ENCODE data around the gene ZNF101. TPM values are rescaled to one million over a fixed set of nuclear protein-coding genes. Genes with fewer than 3 reads are reported as not detected.

Gene ZNF101
- total and polyA plus RNA-seq, 4 donors: 7.4 to 12.4 (median 10.4) TPM

DNA sequence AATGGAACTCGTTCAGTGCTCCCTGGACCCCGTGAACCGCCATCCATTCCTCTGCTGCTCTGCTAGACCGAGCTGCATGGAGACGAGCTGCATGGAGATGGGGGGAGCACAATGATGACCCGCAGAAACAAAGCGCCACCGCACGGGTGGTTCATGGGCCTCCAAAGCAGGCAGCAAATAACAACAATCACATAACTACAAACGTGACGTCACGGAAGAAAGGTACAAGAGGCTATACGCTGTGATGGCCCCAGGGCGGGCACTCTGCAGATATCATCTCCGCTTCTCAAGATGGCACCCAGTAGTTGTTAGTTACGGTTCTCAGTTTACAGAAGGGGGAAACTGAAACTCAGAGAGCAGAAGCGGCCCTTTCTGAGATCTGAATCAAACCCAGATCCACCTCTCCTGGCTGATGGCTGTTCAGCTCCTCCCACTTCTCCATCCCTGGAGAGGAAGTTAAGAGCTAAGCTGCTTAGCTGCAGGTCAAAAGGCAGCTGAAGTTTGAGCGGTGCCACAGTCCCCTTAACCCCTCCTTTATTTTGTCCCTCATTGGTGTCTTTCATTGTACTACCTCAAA is 6.9 kb upstream of the ZNF101 start:
- no peak for DNase-seq
- Histone ChIP-seq H3K36me3 (ENCODE audit: control insufficient read depth in 4 of 4, insufficient read depth in 4 of 4, low read length in 4 of 4) (peaks cover 11 to 32% (median 22%) of the 10 kb centered on the region in 4 donors), H3K9ac (ENCODE audit: insufficient read depth in 1 of 2, low read length in 2 of 2) (no peak overlapping the region), H3K27me3 (ENCODE audit: control insufficient read depth in 3 of 3, insufficient read depth in 3 of 3, low read length in 2 of 3) (no peaks in the 10 kb centered on the region), H3K4me1 (ENCODE audit: control insufficient read depth in 5 of 5, insufficient read depth in 5 of 5, low read length in 5 of 5) (peaks cover 0 to 13% (median 10%) of the 10 kb centered on the region in 5 donors), H3K27ac (ENCODE audit: low read depth in 1 of 2, low read length in 1 of 2) (no peak overlapping the region), H3K9me3 (ENCODE audit: control insufficient read depth in 4 of 4, insufficient read depth in 3 of 4, low read length in 3 of 4) (no peaks in the 10 kb centered on the region), H3K4me3 (no peak overlapping the region)
- WGBS, 2 donors: 74 to 79% methylated on average over 18 of the region's 18 CpGs
- TF ChIP-seq, protein P1, sequence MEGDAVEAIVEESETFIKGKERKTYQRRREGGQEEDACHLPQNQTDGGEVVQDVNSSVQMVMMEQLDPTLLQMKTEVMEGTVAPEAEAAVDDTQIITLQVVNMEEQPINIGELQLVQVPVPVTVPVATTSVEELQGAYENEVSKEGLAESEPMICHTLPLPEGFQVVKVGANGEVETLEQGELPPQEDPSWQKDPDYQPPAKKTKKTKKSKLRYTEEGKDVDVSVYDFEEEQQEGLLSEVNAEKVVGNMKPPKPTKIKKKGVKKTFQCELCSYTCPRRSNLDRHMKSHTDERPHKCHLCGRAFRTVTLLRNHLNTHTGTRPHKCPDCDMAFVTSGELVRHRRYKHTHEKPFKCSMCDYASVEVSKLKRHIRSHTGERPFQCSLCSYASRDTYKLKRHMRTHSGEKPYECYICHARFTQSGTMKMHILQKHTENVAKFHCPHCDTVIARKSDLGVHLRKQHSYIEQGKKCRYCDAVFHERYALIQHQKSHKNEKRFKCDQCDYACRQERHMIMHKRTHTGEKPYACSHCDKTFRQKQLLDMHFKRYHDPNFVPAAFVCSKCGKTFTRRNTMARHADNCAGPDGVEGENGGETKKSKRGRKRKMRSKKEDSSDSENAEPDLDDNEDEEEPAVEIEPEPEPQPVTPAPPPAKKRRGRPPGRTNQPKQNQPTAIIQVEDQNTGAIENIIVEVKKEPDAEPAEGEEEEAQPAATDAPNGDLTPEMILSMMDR (IDR thresholded peaks at IDR 0.05; ENCODE audit: control extremely low read depth, extremely low read depth): no peak
- ATAC-seq (ENCODE audit: insufficient read depth, low FRiP score): no peak

DNA sequence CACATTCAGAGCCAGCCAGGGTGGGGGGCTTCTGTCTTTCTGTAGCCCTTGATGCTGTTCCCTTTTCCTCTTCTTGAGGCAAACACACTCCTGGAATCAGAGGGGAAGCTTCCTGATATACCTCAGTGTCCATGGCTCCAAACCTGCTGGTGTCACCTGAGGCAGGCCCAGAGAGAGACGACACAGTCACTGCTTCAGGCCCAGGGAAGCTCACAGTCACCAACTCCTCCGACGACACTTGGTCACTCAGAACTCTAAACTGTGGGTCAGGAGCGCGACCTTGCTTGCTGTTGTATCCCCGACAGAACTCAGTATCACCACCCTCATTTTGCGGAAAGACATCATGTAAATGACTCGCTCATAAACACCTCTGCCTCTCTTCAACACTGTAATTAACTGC is 6.3 kb upstream of the ZNF101 start:
- Histone ChIP-seq H3K27me3 (ENCODE audit: control insufficient read depth in 3 of 3, insufficient read depth in 3 of 3, low read length in 2 of 3) (no peaks in the 10 kb centered on the region), H3K27ac (ENCODE audit: low read depth in 1 of 2, low read length in 1 of 2) (peak overlapping the region in 1 of 2 donors; percentile 12), H3K9me3 (ENCODE audit: control insufficient read depth in 4 of 4, insufficient read depth in 3 of 4, low read length in 3 of 4) (no peaks in the 10 kb centered on the region), H3K9ac (ENCODE audit: insufficient read depth in 1 of 2, low read length in 2 of 2) (peak overlapping the region; percentile 50 to 75), H3K4me3 (no peak overlapping the region), H3K4me1 (ENCODE audit: control insufficient read depth in 5 of 5, insufficient read depth in 5 of 5, low read length in 5 of 5) (peaks cover 0 to 13% (median 10%) of the 10 kb centered on the region in 5 donors), H3K36me3 (ENCODE audit: control insufficient read depth in 4 of 4, insufficient read depth in 4 of 4, low read length in 4 of 4) (peaks cover 11 to 27% (median 20%) of the 10 kb centered on the region in 4 donors)
- ATAC-seq (ENCODE audit: insufficient read depth, low FRiP score): no peak
- 79 to 85% methylated on average over 8 of the region's 8 CpGs for WGBS, 2 donors
- DNase-seq: no peak
- TF ChIP-seq, protein P1 (IDR thresholded peaks at IDR 0.05; ENCODE audit: control extremely low read depth, extremely low read depth): no peak

DNA sequence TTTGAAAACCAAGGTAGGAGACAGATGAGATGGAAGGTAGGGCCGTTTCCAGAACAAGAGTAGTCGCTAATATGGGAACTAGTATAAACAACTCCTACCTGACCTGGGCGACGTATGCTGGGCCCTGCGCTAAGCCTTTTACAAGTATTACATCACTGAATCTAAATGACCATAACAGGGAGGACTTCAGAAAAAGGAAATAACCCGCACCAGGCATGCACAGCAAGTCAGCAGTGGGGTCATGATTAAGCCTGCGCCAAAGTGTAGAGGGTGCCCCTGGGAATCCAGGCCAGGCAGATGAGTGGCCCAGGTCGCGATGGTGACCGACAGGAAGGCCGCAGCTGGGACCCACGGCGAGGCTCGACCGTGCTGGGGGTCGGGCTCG is 5.8 kb upstream of the ZNF101 start:
- no peak for ATAC-seq (ENCODE audit: insufficient read depth, low FRiP score)

More for the DNA sequence above, 5.8 kb upstream of the ZNF101 start:
- DNase-seq: peak in 1 of 3 donors; percentile 10
- Histone ChIP-seq H3K4me3 (peak overlapping the region; percentile 100), H3K9me3 (ENCODE audit: control insufficient read depth in 4 of 4, insufficient read depth in 3 of 4, low read length in 3 of 4) (no peaks in the 10 kb centered on the region), H3K9ac (ENCODE audit: insufficient read depth in 1 of 2, low read length in 2 of 2) (peak overlapping the region; percentile 50 to 75), H3K27me3 (ENCODE audit: control insufficient read depth in 3 of 3, insufficient read depth in 3 of 3, low read length in 2 of 3) (no peaks in the 10 kb centered on the region), H3K27ac (ENCODE audit: low read depth in 1 of 2, low read length in 1 of 2) (peak overlapping the region; percentile 86 to 99), H3K36me3 (ENCODE audit: control insufficient read depth in 4 of 4, insufficient read depth in 4 of 4, low read length in 4 of 4) (peaks cover 11 to 24% (median 20%) of the 10 kb centered on the region in 4 donors), H3K4me1 (ENCODE audit: control insufficient read depth in 5 of 5, insufficient read depth in 5 of 5, low read length in 5 of 5) (peaks cover 0 to 13% (median 10%) of the 10 kb centered on the region in 5 donors)
- WGBS, 2 donors: 7 to 8% methylated on average over 17 of the region's 17 CpGs
- TF ChIP-seq, protein P1 (IDR thresholded peaks at IDR 0.05; ENCODE audit: control extremely low read depth, extremely low read depth): no peak
